Stimulated activated CD4-positive, alpha-beta T cell treated with anti-CD3 and anti-CD28 coated beads, Interleukin-12 subunit alpha, Interleukin-12 subunit beta, amount 100 ng/mL, for 24 hours (primary cell): ENCODE data around the gene SLC36A3.
"Not testable (repeated sequence)": the region's sequence is repeated elsewhere in the genome, so short reads cannot be mapped to it uniquely, and the experiment has no call there.

ENCODE experiments used
- DNase-seq, 2 experiments: peaks; one replicate each; pipeline ENCODE4 v3.0.0-alpha.2; 2020; ENCODE audit warnings: low read depth in 2 of 2

SLC36A3 gene

GRCh38 chr5:151303666-151304065, at the start of gene SLC36A3:
SLC36A3 (minus strand) TSS chr5:151303766; CDS start chr5:151303354, 412 bp downstream.
- DNase-seq, result no peak

- DNase-seq, result no peak
Observed at GRCh38 chr5:151351671-151352070, 48.1 kb upstream of the SLC36A3 start.

- no peak for DNase-seq
Observed at GRCh38 chr5:151348789-151349188, 45.2 kb upstream of the SLC36A3 start.

GRCh38 chr5:151347369-151347768, 43.8 kb upstream of the SLC36A3 start, which contains the start of gene SLC36A2:
SLC36A2 (minus strand) TSS chr5:151347559; CDS start chr5:151347460, 99 bp downstream.
- no peak for DNase-seq

- DNase-seq, result no peak
Observed at GRCh38 chr5:151345808-151346478, 42.4 kb upstream of the SLC36A3 start.

- DNase-seq, result no peak
Observed at GRCh38 chr5:151345187-151345807, 41.7 kb upstream of the SLC36A3 start.

- DNase-seq, result no peak
Observed at GRCh38 chr5:151344088-151344487, 40.5 kb upstream of the SLC36A3 start.

GRCh38 chr5:151340004-151340403, 36.4 kb upstream of the SLC36A3 start:
- DNase-seq, result no peak

- no peak for DNase-seq
Observed at GRCh38 chr5:151338734-151339133, 35.2 kb upstream of the SLC36A3 start.

- DNase-seq, result no peak
Observed at GRCh38 chr5:151332857-151333256, 29.3 kb upstream of the SLC36A3 start.

- no peak for DNase-seq
Observed at GRCh38 chr5:151328734-151329133, 25.2 kb upstream of the SLC36A3 start.

- DNase-seq, result no peak
Observed at GRCh38 chr5:151327585-151327984, 24.0 kb upstream of the SLC36A3 start.

GRCh38 chr5:151326266-151326665, 22.7 kb upstream of the SLC36A3 start:
- DNase-seq, result no peak

- DNase-seq, result no peak
Observed at GRCh38 chr5:151320481-151320880, 16.9 kb upstream of the SLC36A3 start.

GRCh38 chr5:151318850-151319732, 15.5 kb upstream of the SLC36A3 start:
- DNase-seq, result no peak

GRCh38 chr5:151317871-151318270, 14.3 kb upstream of the SLC36A3 start:
- no peak for DNase-seq

GRCh38 chr5:151315998-151316597, 12.5 kb upstream of the SLC36A3 start:
- peak in 1 of 2 experiments; percentile 51 for DNase-seq

- no peak for DNase-seq
Observed at GRCh38 chr5:151313357-151313756, 9.8 kb upstream of the SLC36A3 start.

- no peak for DNase-seq
Observed at GRCh38 chr5:151312756-151313324, 9.3 kb upstream of the SLC36A3 start.

- DNase-seq, result no peak
Observed at GRCh38 chr5:151310932-151311331, 7.4 kb upstream of the SLC36A3 start.

GRCh38 chr5:151309821-151310220, 6.3 kb upstream of the SLC36A3 start:
- DNase-seq, result not testable (repeated sequence)

GRCh38 chr5:151309266-151309665, 5.7 kb upstream of the SLC36A3 start:
- not testable (repeated sequence) for DNase-seq
